GM23338 (cell line): ENCODE measurements around the gene CCDC91. TPM values are rescaled to one million over a fixed set of nuclear protein-coding genes. Genes with fewer than 3 reads are reported as not detected.
A peak's percentile ranks its signal among the peaks of the same experiment; 100 is the strongest.

ENCODE experiments used
- ATAC-seq: fragments of 200-7000 bp; cut with Tn5 transposase; 3 replicates; pipeline ENCODE4 v1.9.1; 2020
- DNase-seq: peaks from one replicate; pipeline ENCODE4 v3.0.0-alpha.2; 2015; ENCODE audit warnings: low spot score
- H2AFZ ChIP-seq: fragments of 200-600 bp; sonication (generic); 2 replicates; pipeline ENCODE4 v1.8.0; 2016; ENCODE audit warnings: antibody characterized with exemption, mild to moderate bottlenecking, moderate library complexity
- H3F3A ChIP-seq: fragments of 200-600 bp; sonication (generic); replicated peaks from 2 replicates; pipeline ENCODE4 v1.8.0; 2017; ENCODE audit warnings: antibody characterized with exemption, mixed run types, low read depth
- H3K27ac ChIP-seq: fragments of 200-600 bp; sonication (generic); 2 replicates; pipeline ENCODE4 v1.6.1; 2016; ENCODE audit warnings: low read depth
- H3K27me3 ChIP-seq: fragments of 200-600 bp; sonication (generic); 2 replicates; pipeline ENCODE4 v1.8.0; 2016; ENCODE audit warnings: mild to moderate bottlenecking, mixed run types, moderate library complexity; ENCODE audit not compliant: insufficient read depth
- H3K36me3 ChIP-seq: fragments of 200-600 bp; sonication (generic); 2 replicates; pipeline ENCODE4 v1.8.0; 2016; ENCODE audit warnings: mild to moderate bottlenecking; ENCODE audit not compliant: insufficient read depth
- H3K4me1 ChIP-seq: fragments of 200-600 bp; sonication (generic); 2 replicates; pipeline ENCODE4 v1.8.0; 2016; ENCODE audit warnings: mild to moderate bottlenecking, moderate library complexity; ENCODE audit not compliant: insufficient read depth
- H3K4me2 ChIP-seq: fragments of 200-600 bp; sonication (generic); 2 replicates; pipeline ENCODE4 v1.7.1; 2017; ENCODE audit warnings: mixed run types
- H3K4me3 ChIP-seq: fragments of 200-600 bp; sonication (generic); 2 replicates; pipeline ENCODE4 v1.6.1; 2016; ENCODE audit warnings: mixed run types
- H3K79me2 ChIP-seq: fragments of 200-600 bp; sonication (generic); replicated peaks from 2 replicates; pipeline ENCODE4 v1.8.0; 2017; ENCODE audit warnings: mild to moderate bottlenecking; ENCODE audit not compliant: insufficient read depth
- H3K9me2 ChIP-seq: fragments of 200-600 bp; sonication (generic); 2 replicates; pipeline ENCODE4 v1.8.0; 2017; ENCODE audit not compliant: insufficient read depth
- H4K20me1 ChIP-seq: fragments of 200-600 bp; sonication (generic); replicated peaks from 2 replicates; pipeline ENCODE4 v1.8.0; 2017; ENCODE audit warnings: mild to moderate bottlenecking; ENCODE audit not compliant: insufficient read depth
- H3K27ac Mint-ChIP-seq: 2 replicates; pipeline ENCODE4 v1.8.0; 2020; ENCODE audit warnings: inconsistent platforms, mild to moderate bottlenecking, moderate library complexity, mixed read lengths
- H3K27me3 Mint-ChIP-seq: 3 replicates; pipeline ENCODE4 v1.8.0; 2022; ENCODE audit warnings: low read depth, mild to moderate bottlenecking, moderate library complexity, mixed read lengths, inconsistent platforms; ENCODE audit not compliant: insufficient read depth, poor library complexity
- H3K36me3 Mint-ChIP-seq: 3 replicates; pipeline ENCODE4 v1.8.0; 2021; ENCODE audit warnings: low read depth, mild to moderate bottlenecking, inconsistent platforms, moderate library complexity, mixed read lengths
- H3K4me1 Mint-ChIP-seq: 3 replicates; pipeline ENCODE4 v1.8.0; 2020; ENCODE audit warnings: mild to moderate bottlenecking, inconsistent platforms, mixed read lengths
- H3K4me3 Mint-ChIP-seq: 3 replicates; pipeline ENCODE4 v1.8.0; 2021; ENCODE audit warnings: moderate library complexity, mild to moderate bottlenecking, inconsistent platforms, mixed read lengths
- H3K9me3 Mint-ChIP-seq: 3 replicates; pipeline ENCODE4 v1.8.0; 2020; ENCODE audit warnings: moderate library complexity, mild to moderate bottlenecking, inconsistent platforms, mixed read lengths
- CREB1 ChIP-seq: fragments of 250-450 bp; sonication (Bioruptor Pico); IDR thresholded peaks from 2 replicates; pipeline ENCODE4 v1.5.0; 2020; ENCODE audit warnings: low read depth, mild to moderate bottlenecking, moderate library complexity
- EZH2 ChIP-seq: fragments of 200-600 bp; sonication (generic); IDR thresholded peaks from one replicate; pipeline ENCODE4 v1.8.0; 2017; ENCODE audit warnings: antibody characterized with exemption, mild to moderate bottlenecking, low read depth; ENCODE audit not compliant: unreplicated experiment
- EZH2phosphoT487 ChIP-seq: fragments of 200-600 bp; sonication (generic); IDR thresholded peaks from one replicate; pipeline ENCODE4 v1.8.1; 2018; ENCODE audit warnings: antibody characterized with exemption; ENCODE audit not compliant: unreplicated experiment
- JUNB ChIP-seq: IDR thresholded peaks from one replicate; pipeline ENCODE4 v1.6.1; 2016; ENCODE audit warnings: antibody characterized with exemption; ENCODE audit not compliant: unreplicated experiment
- NANOG ChIP-seq: IDR thresholded peaks from 2 replicates; pipeline ENCODE4 v1.6.1; 2016; ENCODE audit warnings: antibody characterized with exemption, borderline replicate concordance
- POLR2AphosphoS5 ChIP-seq: IDR thresholded peaks from 2 replicates; pipeline ENCODE4 v1.6.1; 2016; ENCODE audit warnings: antibody characterized with exemption, low read depth
- REST ChIP-seq: IDR thresholded peaks from one replicate; pipeline ENCODE4 v1.6.1; 2018; ENCODE audit warnings: antibody characterized with exemption; ENCODE audit not compliant: unreplicated experiment
- STAT1 ChIP-seq: IDR thresholded peaks from one replicate; pipeline ENCODE4 v1.6.1; 2016; ENCODE audit warnings: antibody characterized with exemption; ENCODE audit not compliant: unreplicated experiment
- ZNF114 ChIP-seq: fragments of 250-450 bp; sonication (Bioruptor Pico); IDR thresholded peaks from 2 replicates; pipeline ENCODE4 v1.5.0; 2020; ENCODE audit warnings: mild to moderate bottlenecking, moderate library complexity
- ZNF331 ChIP-seq: fragments of 250-450 bp; sonication (Bioruptor Pico); IDR thresholded peaks from 2 replicates; pipeline ENCODE4 v1.5.0; 2020; ENCODE audit warnings: low read depth, mild to moderate bottlenecking, moderate library complexity
- long read RNA-seq: library from polyadenylated mRNA; unstranded; transcript quantifications from one replicate; pipeline ENCODE4 v2.0.0, GENCODE V29; 2020; ENCODE audit not compliant: unreplicated experiment
- polyA plus RNA-seq: library from polyadenylated mRNA; unstranded; fragments of >200 nt; fragmentation: Nextera tagmentation; extraction: Ambion mirVana; gene quantifications from 2 replicates; pipeline ENCODE4 v1.2.1, GENCODE V29; 2016
- total RNA-seq: library from RNA; depleted of rRNA; stranded (reverse); fragments of >200 nt; shearing (Covaris generic); gene quantifications from 2 replicates; pipeline ENCODE4 v1.2.3, GENCODE V29; 2014; rRNA removed
- TF ChIP-seq, protein P1 (sequence below): IDR thresholded peaks from 2 replicates; pipeline ENCODE4 v1.6.1; 2016; ENCODE audit warnings: antibody characterized with exemption
- TF ChIP-seq, protein P2 (sequence below), 2 experiments: fragments of 200-600 bp in 1 of 2; sonication (generic) in 1 of 2; conservative IDR thresholded peaks; 2 replicates each; pipeline versions ENCODE4 v1.5.1 to v1.6.1; 2016 to 2017; ENCODE audit warnings: antibody characterized with exemption in 2 of 2, low read depth in 2 of 2, mild to moderate bottlenecking in 2 of 2, moderate library complexity in 1 of 2

CCDC91 gene
- total RNA-seq (17.0 and 24.7 TPM in 2 replicates), polyA plus RNA-seq (40.0 and 48.7 TPM in 2 replicates)
- long read RNA-seq, partial matches to known transcripts = 4 of 15 reads
- long read RNA-seq, other reads (novel, unspliced or antisense) = 10 of 15 reads

GRCh38 chr12:28190321-28191050 is at the start of gene CCDC91:
TSS of gene CCDC91 (plus strand) at chr12:28190456. CDS start at chr12:28257216, 66,760 bp downstream.
- Histone ChIP-seq H3K4me1 (peaks cover 13% of the 10 kb centered on the region; the same call in 1 of the 2 replicates), H2AFZ (peak within 1 kb of the TSS; percentile 100), H3K27me3 (no peaks in the 10 kb centered on the region), H3K4me3 (peak within 1 kb of the TSS; percentile 87), H3K9me2 (no peaks in the 10 kb centered on the region), H3F3A (no peaks in the 10 kb centered on the region), H3K27ac (peak within 1 kb of the TSS; percentile 81), H3K79me2 (peaks cover 45% of the 10 kb centered on the region), H3K36me3 (no peaks in the 10 kb centered on the region), H4K20me1 (no peaks in the 10 kb centered on the region), H3K4me2 (peak within 1 kb of the TSS; percentile 98)
- ATAC-seq (peak; percentile 91), DNase-seq (peak; percentile 88)
- Mint-ChIP-seq H3K4me3 (peak within 1 kb of the TSS; percentile 93), H3K9me3 (peaks cover 18% of the 10 kb centered on the region), H3K4me1 (peaks cover 7% of the 10 kb centered on the region), H3K36me3 (peaks cover 20% of the 10 kb centered on the region), H3K27ac (peak within 1 kb of the TSS; percentile 96), H3K27me3 (peaks cover 5% of the 10 kb centered on the region)
- TF ChIP-seq ZNF114 = no peak
- TF ChIP-seq STAT1 = no peak
- TF ChIP-seq CREB1 (CRISPR knock-in tag) = peak; percentile 71
- TF ChIP-seq POLR2AphosphoS5 = peak; percentile 63
- TF ChIP-seq, protein P1, sequence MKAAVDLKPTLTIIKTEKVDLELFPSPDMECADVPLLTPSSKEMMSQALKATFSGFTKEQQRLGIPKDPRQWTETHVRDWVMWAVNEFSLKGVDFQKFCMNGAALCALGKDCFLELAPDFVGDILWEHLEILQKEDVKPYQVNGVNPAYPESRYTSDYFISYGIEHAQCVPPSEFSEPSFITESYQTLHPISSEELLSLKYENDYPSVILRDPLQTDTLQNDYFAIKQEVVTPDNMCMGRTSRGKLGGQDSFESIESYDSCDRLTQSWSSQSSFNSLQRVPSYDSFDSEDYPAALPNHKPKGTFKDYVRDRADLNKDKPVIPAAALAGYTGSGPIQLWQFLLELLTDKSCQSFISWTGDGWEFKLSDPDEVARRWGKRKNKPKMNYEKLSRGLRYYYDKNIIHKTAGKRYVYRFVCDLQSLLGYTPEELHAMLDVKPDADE = peak; percentile 47; the same call in 1 of the 2 replicates
- TF ChIP-seq, protein P2, sequence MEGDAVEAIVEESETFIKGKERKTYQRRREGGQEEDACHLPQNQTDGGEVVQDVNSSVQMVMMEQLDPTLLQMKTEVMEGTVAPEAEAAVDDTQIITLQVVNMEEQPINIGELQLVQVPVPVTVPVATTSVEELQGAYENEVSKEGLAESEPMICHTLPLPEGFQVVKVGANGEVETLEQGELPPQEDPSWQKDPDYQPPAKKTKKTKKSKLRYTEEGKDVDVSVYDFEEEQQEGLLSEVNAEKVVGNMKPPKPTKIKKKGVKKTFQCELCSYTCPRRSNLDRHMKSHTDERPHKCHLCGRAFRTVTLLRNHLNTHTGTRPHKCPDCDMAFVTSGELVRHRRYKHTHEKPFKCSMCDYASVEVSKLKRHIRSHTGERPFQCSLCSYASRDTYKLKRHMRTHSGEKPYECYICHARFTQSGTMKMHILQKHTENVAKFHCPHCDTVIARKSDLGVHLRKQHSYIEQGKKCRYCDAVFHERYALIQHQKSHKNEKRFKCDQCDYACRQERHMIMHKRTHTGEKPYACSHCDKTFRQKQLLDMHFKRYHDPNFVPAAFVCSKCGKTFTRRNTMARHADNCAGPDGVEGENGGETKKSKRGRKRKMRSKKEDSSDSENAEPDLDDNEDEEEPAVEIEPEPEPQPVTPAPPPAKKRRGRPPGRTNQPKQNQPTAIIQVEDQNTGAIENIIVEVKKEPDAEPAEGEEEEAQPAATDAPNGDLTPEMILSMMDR (conservative IDR thresholded peaks at IDR 0.05; ENCODE audit: low read depth in 2 of 2) = 0 out of 4 replicates have a peak, but pooled peaks of 1 of the 2 experiments have one; percentile 17

GRCh38 chr12:28144059-28144458 is 46.2 kb upstream of the CCDC91 start:
- no peaks in the 10 kb centered on the region for H3K9me2 ChIP-seq
- 0 out of 2 replicates have a peak overlapping the region, but pooled peaks have one; percentile 23 for H2AFZ ChIP-seq
- no peaks in the 10 kb centered on the region for H3K27me3 ChIP-seq
- ATAC-seq (no peak), DNase-seq (no peak)
- no peak overlapping the region for H3K4me3 ChIP-seq
- H3K36me3 ChIP-seq = no peaks in the 10 kb centered on the region
- no peaks in the 10 kb centered on the region for H3K9me3 Mint-ChIP-seq
- no peak overlapping the region for H3K27ac Mint-ChIP-seq
- no peaks in the 10 kb centered on the region for H3K4me1 Mint-ChIP-seq
- no peak overlapping the region for H3K4me3 Mint-ChIP-seq
- no peaks in the 10 kb centered on the region for H3K79me2 ChIP-seq
- no peaks in the 10 kb centered on the region for H3F3A ChIP-seq
- H3K4me1 ChIP-seq = no peaks in the 10 kb centered on the region
- no peaks in the 10 kb centered on the region for H3K36me3 Mint-ChIP-seq
- H3K27me3 Mint-ChIP-seq = no peaks in the 10 kb centered on the region
- no peak for TF ChIP-seq REST
- no peak for TF ChIP-seq JUNB
- no peak for TF ChIP-seq EZH2phosphoT487
- TF ChIP-seq STAT1 = no peak
- no peak for TF ChIP-seq POLR2AphosphoS5
- TF ChIP-seq EZH2 = no peak
- TF ChIP-seq ZNF114 = no peak
- TF ChIP-seq, protein P2 (conservative IDR thresholded peaks at IDR 0.05; ENCODE audit: low read depth in 2 of 2) = no peak
- TF ChIP-seq ZNF331 (CRISPR knock-in tag) = no peak
- TF ChIP-seq, protein P1 = no peak
- no peak for TF ChIP-seq NANOG
- H4K20me1 ChIP-seq = no peaks in the 10 kb centered on the region
- no peak overlapping the region for H3K4me2 ChIP-seq
- H3K27ac ChIP-seq = no peak overlapping the region
